H9 (cell line): Measurements from ENCODE around the gene TMPRSS9. TPM values are rescaled to one million over a fixed set of nuclear protein-coding genes. Genes with fewer than 3 reads are reported as not detected.
A peak's percentile ranks its signal among the peaks of the same experiment; 100 is the strongest.

Source experiments
- DNase-seq: peaks from one replicate; pipeline ENCODE4 v3.0.0-alpha.2; 2017
- H2AFZ ChIP-seq: one replicate; pipeline ENCODE4 v1.6.1; 2013; ENCODE audit warnings: mild to moderate bottlenecking, low read length, control low read depth, moderate library complexity
- H2AK5ac ChIP-seq: 2 replicates; pipeline ENCODE4 v1.6.1; 2013; ENCODE audit warnings: low read length, control low read depth, mixed read lengths; ENCODE audit not compliant: insufficient read length
- H2BK120ac ChIP-seq: one replicate; pipeline ENCODE4 v1.6.1; 2013; ENCODE audit warnings: low read depth, mild to moderate bottlenecking, low read length, control low read depth, inconsistent platforms; ENCODE audit not compliant: poor library complexity, severe bottlenecking
- H2BK12ac ChIP-seq: 2 replicates; pipeline ENCODE4 v1.6.1; 2013; ENCODE audit warnings: low read length, control low read depth, mixed read lengths, low read depth; ENCODE audit not compliant: insufficient read length
- H2BK15ac ChIP-seq: 2 replicates; pipeline ENCODE4 v1.6.1; 2013; ENCODE audit warnings: low read depth, low read length, control low read depth
- H2BK20ac ChIP-seq: one replicate; pipeline ENCODE4 v1.6.1; 2013; ENCODE audit warnings: low read depth, mild to moderate bottlenecking, low read length, control low read depth, inconsistent platforms; ENCODE audit not compliant: poor library complexity, severe bottlenecking
- H2BK5ac ChIP-seq: 2 replicates; pipeline ENCODE4 v1.6.1; 2013; ENCODE audit warnings: low read length, control low read depth, mixed read lengths; ENCODE audit not compliant: insufficient read length
- H3K14ac ChIP-seq: 2 replicates; pipeline ENCODE4 v1.6.1; 2013; ENCODE audit warnings: low read length, control low read depth; ENCODE audit not compliant: insufficient read depth
- H3K18ac ChIP-seq: 2 replicates; pipeline ENCODE4 v1.6.1; 2013; ENCODE audit warnings: low read depth, mild to moderate bottlenecking, mixed read lengths, low read length, control low read depth; ENCODE audit not compliant: insufficient read length
- H3K23ac ChIP-seq: 2 replicates; pipeline ENCODE4 v1.6.1; 2013; ENCODE audit warnings: low read length, control low read depth, mixed read lengths, low read depth; ENCODE audit not compliant: insufficient read length
- H3K23me2 ChIP-seq: 2 replicates; pipeline ENCODE4 v1.6.1; 2013; ENCODE audit warnings: low read depth, mild to moderate bottlenecking, mixed read lengths, low read length, control low read depth; ENCODE audit not compliant: insufficient read length, poor library complexity, severe bottlenecking
- H3K27ac ChIP-seq: 2 replicates; pipeline ENCODE4 v1.5.1; 2013; ENCODE audit warnings: low read length, control low read depth, mixed read lengths, low read depth; ENCODE audit not compliant: insufficient read length
- H3K27me3 ChIP-seq: 2 replicates; pipeline ENCODE4 v1.6.1; 2013; ENCODE audit warnings: low read length, control low read depth, inconsistent platforms; ENCODE audit not compliant: insufficient read depth
- H3K4ac ChIP-seq: 2 replicates; pipeline ENCODE4 v1.6.1; 2013; ENCODE audit warnings: low read depth, mild to moderate bottlenecking, control low read depth, inconsistent platforms, low read length, moderate library complexity
- H3K4me1 ChIP-seq: 2 replicates; pipeline ENCODE4 v1.6.1; 2013; ENCODE audit warnings: low read length, control low read depth, inconsistent platforms; ENCODE audit not compliant: insufficient read depth
- H3K4me2 ChIP-seq: 2 replicates; pipeline ENCODE4 v1.6.1; 2013; ENCODE audit warnings: low read length, control low read depth, mixed read lengths; ENCODE audit not compliant: insufficient read length, insufficient read depth
- H3K56ac ChIP-seq: 2 replicates; pipeline ENCODE4 v1.6.1; 2013; ENCODE audit warnings: low read depth, mild to moderate bottlenecking, mixed read lengths, low read length, control low read depth; ENCODE audit not compliant: insufficient read length
- H3K79me1 ChIP-seq: 2 replicates; pipeline ENCODE4 v1.6.1; 2013; ENCODE audit warnings: low read depth, mild to moderate bottlenecking, moderate library complexity, low read length, control low read depth, inconsistent platforms; ENCODE audit not compliant: insufficient read depth, poor library complexity, severe bottlenecking
- H3K79me2 ChIP-seq: 2 replicates; pipeline ENCODE4 v1.6.1; 2013; ENCODE audit warnings: low read length, control low read depth, inconsistent platforms; ENCODE audit not compliant: insufficient read depth
- H3K9ac ChIP-seq: 2 replicates; pipeline ENCODE4 v1.6.1; 2013; ENCODE audit warnings: low read length, control low read depth, mixed read lengths; ENCODE audit not compliant: insufficient read length; ENCODE audit errors: extremely low read depth
- H3K9me3 ChIP-seq: one replicate; pipeline ENCODE4 v1.6.1; 2013; ENCODE audit warnings: low read depth, low read length, inconsistent platforms; ENCODE audit not compliant: control insufficient read depth
- H3T11ph ChIP-seq: one replicate; pipeline ENCODE4 v1.6.1; 2013; ENCODE audit warnings: mild to moderate bottlenecking, low read length, control low read depth, inconsistent platforms
- H4K20me1 ChIP-seq: one replicate; pipeline ENCODE4 v1.6.1; 2013; ENCODE audit not compliant: control insufficient read depth, insufficient read length, insufficient read depth
- H4K5ac ChIP-seq: 2 replicates; pipeline ENCODE4 v1.6.1; 2013; ENCODE audit warnings: low read depth, mild to moderate bottlenecking, mixed read lengths, low read length, control low read depth; ENCODE audit not compliant: insufficient read length
- H4K8ac ChIP-seq: replicated peaks from 2 replicates; pipeline ENCODE4 v1.6.1; 2013; ENCODE audit warnings: low read length, control low read depth, mixed read lengths, low read depth; ENCODE audit not compliant: insufficient read length
- H4K91ac ChIP-seq: 2 replicates; pipeline ENCODE4 v1.6.1; 2013; ENCODE audit warnings: low read depth, mild to moderate bottlenecking, moderate library complexity, mixed read lengths, low read length, control low read depth; ENCODE audit not compliant: insufficient read length
- H3K27ac Mint-ChIP-seq, 3 experiments: 2 replicates in 2 of 3; 3 replicates in 1 of 3; pipeline ENCODE4 v1.8.0; 2020 to 2021; ENCODE audit warnings: mixed read lengths in 3 of 3, mild to moderate bottlenecking in 1 of 3, moderate library complexity in 1 of 3
- H3K27me3 Mint-ChIP-seq: 2 replicates; pipeline ENCODE4 v1.8.0; 2021; ENCODE audit warnings: low read depth, mild to moderate bottlenecking, moderate library complexity, mixed read lengths
- H3K36me3 Mint-ChIP-seq, 3 experiments: 2 replicates in 2 of 3; 3 replicates in 1 of 3; pipeline ENCODE4 v1.8.0; 2020 to 2021; ENCODE audit warnings: low read depth in 3 of 3, mixed read lengths in 3 of 3; ENCODE audit not compliant: insufficient read depth in 1 of 3
- H3K4me1 Mint-ChIP-seq, 2 experiments: 2 replicates each; pipeline ENCODE4 v1.8.0; 2020; ENCODE audit warnings: mixed read lengths in 2 of 2
- H3K4me3 Mint-ChIP-seq, 2 experiments: 2 replicates in 1 of 2; 3 replicates in 1 of 2; pipeline ENCODE4 v1.8.0; 2020 to 2021; ENCODE audit warnings: mild to moderate bottlenecking in 2 of 2, mixed read lengths in 2 of 2, moderate library complexity in 1 of 2
- H3K9me3 Mint-ChIP-seq, 2 experiments: 2 replicates in 1 of 2; 3 replicates in 1 of 2; pipeline ENCODE4 v1.8.0; 2020; ENCODE audit warnings: mild to moderate bottlenecking in 2 of 2, mixed read lengths in 2 of 2, moderate library complexity in 1 of 2
- CTCF ChIP-seq: fragments of 200-600 bp; sonication (generic); conservative IDR thresholded peaks from 3 replicates; pipeline ENCODE4 v1.8.0; 2021; ENCODE audit warnings: antibody characterized with exemption, mild to moderate bottlenecking
- WGBS: extraction: QIAGEN DNeasy Blood & Tissue Kit; methylation state at CpG from one replicate; pipeline ENCODE4 v1.1.7; 2013; ENCODE audit warnings: missing lambda C conversion rate, low lambda C conversion rate, mixed read lengths; ENCODE audit not compliant: insufficient read length; ENCODE audit errors: extremely low coverage; 5-methylcytosine and 5-hydroxymethylcytosine counted together
- total RNA-seq: library from RNA; stranded (reverse); gene quantifications from 2 replicates; pipeline ENCODE4 v1.2.1, GENCODE V29; 2021

TMPRSS9 gene
- total RNA-seq, 1 experiment from 2014 or later = 0.24 TPM

- H3K36me3 Mint-ChIP-seq = peaks cover 6 to 30% (median 26%) of the 10 kb centered on the region in 3 experiments; a peak in 6 of 7 replicates
- Histone ChIP-seq H3K23ac (no peak overlapping the region), H4K91ac (peak overlapping the region; percentile 80), H3K9me3 (no peaks in the 10 kb centered on the region), H3K27me3 (no peaks in the 10 kb centered on the region), H3K4me2 (peak overlapping the region; percentile 60), H3K23me2 (peaks cover 9% of the 10 kb centered on the region), H3K4ac (peak overlapping the region; percentile 82; the same call in 1 of the 2 replicates), H3K56ac (no peak overlapping the region), H3K79me2 (peaks cover 2% of the 10 kb centered on the region; the same call in 1 of the 2 replicates), H2AFZ (no peak overlapping the region), H4K5ac (peak overlapping the region; percentile 45), H2AK5ac (no peak overlapping the region), H3T11ph (no peak overlapping the region), H2BK20ac (no peak overlapping the region), H3K4me1 (no peaks in the 10 kb centered on the region; the same call in 1 of the 2 replicates), H4K20me1 (no peaks in the 10 kb centered on the region), H3K9ac (peak overlapping the region; percentile 93), H3K27ac (peak overlapping the region; percentile 13), H2BK15ac (no peak overlapping the region), H3K14ac (peak overlapping the region; percentile 97; the same call in 1 of the 2 replicates), H3K18ac (peak overlapping the region; percentile 99), H2BK5ac (no peak overlapping the region), H4K8ac (no peak overlapping the region), H2BK12ac (no peak overlapping the region), H3K79me1 (no peaks in the 10 kb centered on the region), H2BK120ac (peak overlapping the region; percentile 83)
- no CpG with 5 or more reads among the region's 66 CpGs for WGBS
- TF ChIP-seq CTCF = peak; percentile 25; the same call in 1 of the 3 replicates
- no peaks in the 10 kb centered on the region for H3K9me3 Mint-ChIP-seq
- peaks cover 2% of the 10 kb centered on the region; the same call in 1 of the 2 replicates for H3K27me3 Mint-ChIP-seq
- peak overlapping the region; percentile 91 to 93 for H3K4me3 Mint-ChIP-seq
- peak overlapping the region; percentile 98 to 99 (median 99) for H3K27ac Mint-ChIP-seq
- DNase-seq = peak; percentile 70
- H3K4me1 Mint-ChIP-seq = peaks cover 16 to 26% of the 10 kb centered on the region in 2 experiments
Measured at GRCh38 chr19:2426611-2427428, 66.8 kb downstream of the TMPRSS9 start.
